ENCODE measurements around the gene MAN1A1.
A peak's percentile ranks its signal among the peaks of the same experiment; 100 is the strongest.
"Not testable (repeated sequence)": the region's sequence is repeated elsewhere in the genome, so short reads cannot be mapped to it uniquely, and the experiment has no call there.

The MAN1A1 gene

DNA sequence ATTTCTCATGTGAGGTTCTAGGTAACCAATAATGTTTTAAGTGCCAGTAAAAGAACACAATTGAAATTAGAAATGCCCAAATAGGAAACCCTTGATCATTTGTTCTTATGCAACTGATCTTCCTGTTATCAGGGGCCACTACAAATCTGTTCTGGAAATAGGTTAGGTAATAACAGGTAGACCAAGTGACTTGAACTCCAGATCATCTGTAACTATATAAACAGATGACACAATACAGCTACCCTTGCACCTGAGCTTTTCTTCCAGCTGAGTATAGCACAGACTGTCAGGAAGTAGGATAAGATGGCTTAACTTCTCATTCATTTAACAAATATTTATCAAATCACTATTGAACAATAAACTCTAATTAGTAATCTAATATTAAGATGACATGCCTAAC, 52.5 kb downstream of the MAN1A1 start:
- no peak for DNase-seq

DNA sequence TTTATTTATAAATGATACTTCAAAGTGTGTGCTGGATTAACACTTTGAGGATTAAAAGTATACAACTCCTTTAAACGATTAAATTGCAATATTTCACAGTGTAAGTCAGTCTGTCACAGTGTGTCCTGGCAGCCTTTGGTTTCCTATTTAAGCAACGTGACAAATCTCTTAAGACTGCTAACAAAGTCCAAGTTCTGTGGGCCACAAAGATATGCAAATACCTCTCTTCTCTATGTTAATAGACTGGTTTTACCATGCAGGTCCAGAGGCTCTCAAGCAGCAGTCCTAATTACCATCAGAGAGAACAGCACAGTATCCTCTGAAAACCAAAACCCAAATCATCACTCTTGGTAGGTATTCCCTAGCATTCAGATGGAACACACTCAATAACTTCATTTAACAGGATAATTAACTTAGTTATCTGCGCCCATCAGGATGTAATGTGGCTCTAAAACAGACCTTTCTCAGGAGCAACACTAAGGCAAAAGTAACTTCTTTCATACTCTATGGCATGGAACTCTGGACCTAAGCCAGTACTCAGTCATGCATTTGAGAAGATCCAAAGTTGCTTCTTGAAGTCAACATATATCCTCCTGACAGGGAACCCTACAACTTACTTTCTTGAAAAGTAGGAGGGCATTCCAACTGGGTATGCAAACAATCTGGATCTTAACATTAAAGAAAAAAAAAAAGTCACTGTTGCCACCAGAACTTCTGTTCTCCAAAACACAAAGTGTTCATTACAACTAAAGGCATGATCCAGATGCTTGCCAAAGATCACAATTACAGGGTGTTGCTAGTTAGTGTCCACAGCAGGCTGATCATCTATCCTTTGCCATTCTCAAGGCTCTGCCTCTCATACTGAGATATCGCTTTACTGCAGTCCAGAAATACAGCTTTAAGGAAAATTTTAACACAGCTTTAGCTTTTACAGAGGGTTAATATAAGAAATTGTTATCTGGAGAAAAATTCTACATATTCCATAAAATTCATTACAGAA, 53.2 kb downstream of the MAN1A1 start:
- DNase-seq, result no peak

DNA sequence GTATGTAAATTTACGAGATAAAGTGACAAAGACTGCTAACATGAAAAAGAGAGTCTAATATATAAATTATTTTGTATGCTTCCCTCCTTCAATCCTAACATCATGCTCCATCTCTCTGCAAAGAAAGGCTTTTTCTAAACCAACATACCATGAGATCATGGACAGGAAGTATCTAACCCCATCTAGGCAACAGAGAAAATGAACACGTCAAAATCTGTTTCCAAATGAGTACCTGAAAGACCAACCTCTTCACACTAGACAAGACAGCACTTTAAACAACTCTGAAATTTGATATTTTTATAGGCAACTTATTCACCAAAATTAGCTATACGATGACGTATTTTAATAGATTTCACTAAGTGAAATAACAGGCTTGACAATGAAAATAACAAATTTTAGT, 54.6 kb downstream of the MAN1A1 start:
- no peak for DNase-seq

DNA sequence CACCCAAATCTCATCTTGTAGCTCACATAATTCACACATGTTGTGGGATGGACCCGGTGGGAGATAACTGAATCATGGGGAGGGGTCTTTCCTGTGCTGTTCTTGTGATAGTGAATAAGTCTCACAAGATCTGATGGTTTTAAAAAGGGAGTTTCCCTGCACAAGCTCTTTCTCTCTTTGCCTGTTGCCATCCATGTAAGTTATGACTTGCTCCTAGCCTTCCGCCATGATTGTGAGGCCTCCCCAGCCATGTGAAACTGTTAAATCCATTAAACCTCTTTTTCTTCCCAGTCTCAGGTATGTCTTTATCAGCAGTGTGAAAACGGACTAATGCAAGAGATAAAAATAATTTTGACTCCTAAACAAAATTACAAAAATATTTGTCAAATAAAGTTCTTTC, 58.5 kb downstream of the MAN1A1 start:
- DNase-seq, result not testable (repeated sequence)

- DNase-seq, result no peak
These were observed 59.3 kb downstream of the MAN1A1 start for GRCh38 chr6:119290306-119290705.

- DNase-seq, result no peak
These were observed 59.9 kb downstream of the MAN1A1 start for GRCh38 chr6:119289651-119290050.

DNA sequence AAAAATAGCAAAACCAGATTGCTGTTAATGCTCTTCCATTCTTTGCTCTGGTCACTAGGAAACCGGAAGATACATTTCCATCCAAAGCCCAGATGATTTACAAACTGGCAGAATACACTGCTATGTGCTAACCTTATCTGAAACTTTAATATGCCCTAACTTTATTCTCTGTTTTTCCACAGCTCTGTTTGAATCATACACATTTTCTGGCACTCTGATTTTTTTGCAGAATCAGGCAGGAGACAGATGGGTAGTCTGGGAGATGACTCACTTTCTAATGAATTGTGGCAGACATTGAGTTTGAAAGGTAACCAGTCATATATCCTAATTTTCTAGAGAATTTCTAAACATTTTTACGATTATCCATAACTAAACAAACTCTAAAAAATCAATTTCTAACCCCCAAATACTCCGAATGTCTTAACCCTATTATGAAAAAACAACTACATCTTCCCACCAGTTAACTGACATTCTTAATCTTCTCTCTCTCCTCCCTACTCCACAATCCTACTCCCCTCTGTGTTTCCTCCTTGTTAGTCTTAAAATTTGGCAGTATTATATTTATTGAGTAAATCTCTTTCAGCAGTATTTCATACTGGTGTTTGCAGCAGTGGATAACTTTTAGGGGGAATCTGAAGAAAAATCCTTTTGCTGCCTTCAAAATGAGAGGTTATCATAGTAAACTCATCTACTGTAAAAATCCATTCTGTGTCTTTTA, 63.5 kb downstream of the MAN1A1 start:
- DNase-seq, result no peak

GRCh38 chr6:119284861-119285521, 64.6 kb downstream of the MAN1A1 start:
- DNase-seq, result peak; percentile 8 to 34

DNA sequence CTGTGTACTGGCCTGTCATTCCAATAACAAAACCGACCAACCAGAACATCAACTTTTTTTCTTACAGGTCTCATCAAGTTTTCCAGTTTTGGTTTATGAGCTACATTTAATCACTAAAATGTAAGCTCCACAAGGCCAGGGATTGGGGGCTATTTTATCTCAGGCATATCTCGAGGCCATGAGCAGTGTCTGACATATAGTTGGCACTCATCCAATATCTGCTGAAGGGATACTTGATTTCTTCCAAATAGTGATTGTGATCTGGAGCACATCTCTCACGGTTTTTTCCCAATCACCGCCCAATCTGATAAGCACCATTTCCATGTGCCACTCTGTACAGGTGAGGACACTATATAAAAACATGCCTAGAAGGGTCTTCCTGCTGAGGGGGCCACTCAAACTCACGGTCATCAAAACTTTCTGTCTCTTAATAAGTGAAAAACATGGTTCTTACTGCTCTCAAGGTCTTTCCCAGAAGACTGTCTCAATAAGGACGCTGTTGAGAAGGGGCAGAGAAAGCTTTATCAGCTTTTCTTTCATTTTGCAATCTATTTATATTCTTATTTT, 65.5 kb downstream of the MAN1A1 start:
- DNase-seq, result no peak

DNA sequence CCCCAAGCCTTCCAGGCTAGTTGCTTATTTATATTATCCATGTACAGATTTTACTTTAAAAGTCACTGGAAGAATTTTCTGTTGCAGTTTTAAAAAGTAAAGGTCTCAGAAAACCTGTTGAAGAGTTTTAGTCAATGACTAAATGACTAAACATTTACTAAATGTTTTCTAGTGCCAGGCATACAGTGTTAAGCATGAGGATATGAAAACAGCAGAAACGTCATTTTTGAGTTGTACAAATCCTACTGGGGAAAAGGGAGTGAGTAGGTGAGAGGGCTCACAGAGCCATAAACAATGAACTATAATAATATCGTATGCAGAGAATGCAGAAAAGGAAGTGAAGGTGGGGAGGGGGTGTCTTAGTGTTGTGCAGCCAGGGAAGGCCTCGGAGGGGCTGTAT, 66.3 kb downstream of the MAN1A1 start:
- DNase-seq, result no peak

DNA sequence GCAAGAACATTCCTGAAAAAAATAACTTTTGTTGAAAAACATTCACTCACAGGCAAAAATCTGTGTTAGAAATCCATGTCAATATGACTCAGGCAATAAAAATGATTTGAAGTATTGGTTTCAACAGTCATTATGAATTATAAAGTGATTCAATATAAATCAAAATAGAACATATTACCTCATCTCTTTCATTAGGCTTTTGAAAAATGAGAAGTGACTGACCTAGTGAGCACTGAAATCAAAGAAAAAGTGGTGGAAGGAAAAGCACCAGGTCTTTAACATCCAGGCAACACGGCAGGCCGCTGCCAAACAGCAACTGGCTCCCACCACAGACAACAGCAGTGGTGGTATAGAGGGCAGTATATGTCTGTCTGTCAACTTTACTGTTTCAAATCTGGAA, 68.9 kb downstream of the MAN1A1 start:
- no peak for DNase-seq

DNA sequence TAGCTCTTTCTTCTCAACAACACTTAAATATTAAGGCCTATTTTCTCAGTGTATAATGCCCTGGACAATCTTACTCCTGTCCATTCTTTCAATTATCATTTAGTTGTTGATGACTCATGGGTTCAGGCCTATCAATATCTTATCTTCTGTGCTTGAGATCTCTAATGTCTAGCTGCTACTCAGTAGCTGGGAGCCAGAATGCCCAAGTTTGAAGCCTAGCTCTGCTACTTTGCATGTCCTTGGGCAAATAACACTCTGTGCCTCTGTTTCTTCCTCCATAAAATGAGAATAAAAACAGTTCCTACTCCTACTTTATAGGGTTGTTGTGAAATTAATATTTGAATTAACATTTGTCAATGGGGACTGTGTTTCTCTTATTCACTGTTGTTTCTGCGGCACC, 69.5 kb downstream of the MAN1A1 start:
- DNase-seq, result no peak

GRCh38 chr6:119278625-119279024, 70.9 kb downstream of the MAN1A1 start:
- no peak for DNase-seq

- no peak for DNase-seq
These were observed 72.5 kb downstream of the MAN1A1 start for GRCh38 chr6:119277052-119277451.

- no peak for DNase-seq
These were observed 73.3 kb downstream of the MAN1A1 start for GRCh38 chr6:119276211-119276610.

DNA sequence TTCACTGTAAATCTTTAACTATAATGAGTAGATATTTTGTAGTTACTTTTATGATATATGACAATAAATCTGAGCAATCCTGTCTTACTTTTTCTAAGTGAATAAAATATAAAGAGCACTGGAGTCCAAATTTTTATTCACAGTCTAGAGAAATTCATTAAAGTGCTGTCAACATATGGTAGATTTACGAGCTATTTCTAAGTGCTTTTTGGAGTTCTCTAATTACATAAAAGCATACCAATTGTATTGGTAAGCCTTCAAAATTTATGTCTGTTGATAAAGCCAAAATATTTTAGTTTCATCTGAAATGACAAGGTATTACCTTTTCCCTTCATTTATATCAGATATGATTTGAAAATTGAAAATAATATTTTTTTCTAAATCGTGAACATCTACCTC, 75.4 kb downstream of the MAN1A1 start:
- no peak for DNase-seq

- DNase-seq, result no peak
These were observed 76.0 kb downstream of the MAN1A1 start for GRCh38 chr6:119273272-119274196.

DNA sequence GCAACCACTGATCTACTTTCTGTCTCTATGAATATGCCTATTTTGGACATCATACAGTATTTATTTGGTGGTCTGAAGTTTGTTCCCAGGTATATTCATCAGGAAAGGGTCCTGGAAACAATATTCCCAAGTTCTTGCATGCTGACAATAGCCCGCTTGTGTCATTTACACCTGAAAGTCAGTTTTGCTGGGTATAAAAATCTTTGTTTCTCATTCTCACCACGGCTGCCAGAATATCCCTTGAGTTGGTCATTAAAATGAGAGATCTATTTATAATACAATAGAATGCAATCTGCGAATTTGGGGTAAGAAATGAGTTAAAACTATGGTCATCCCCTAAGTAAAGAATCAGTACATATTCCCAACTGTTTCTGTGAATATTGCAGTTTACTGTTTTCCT, 79.0 kb downstream of the MAN1A1 start:
- no peak for DNase-seq

DNA sequence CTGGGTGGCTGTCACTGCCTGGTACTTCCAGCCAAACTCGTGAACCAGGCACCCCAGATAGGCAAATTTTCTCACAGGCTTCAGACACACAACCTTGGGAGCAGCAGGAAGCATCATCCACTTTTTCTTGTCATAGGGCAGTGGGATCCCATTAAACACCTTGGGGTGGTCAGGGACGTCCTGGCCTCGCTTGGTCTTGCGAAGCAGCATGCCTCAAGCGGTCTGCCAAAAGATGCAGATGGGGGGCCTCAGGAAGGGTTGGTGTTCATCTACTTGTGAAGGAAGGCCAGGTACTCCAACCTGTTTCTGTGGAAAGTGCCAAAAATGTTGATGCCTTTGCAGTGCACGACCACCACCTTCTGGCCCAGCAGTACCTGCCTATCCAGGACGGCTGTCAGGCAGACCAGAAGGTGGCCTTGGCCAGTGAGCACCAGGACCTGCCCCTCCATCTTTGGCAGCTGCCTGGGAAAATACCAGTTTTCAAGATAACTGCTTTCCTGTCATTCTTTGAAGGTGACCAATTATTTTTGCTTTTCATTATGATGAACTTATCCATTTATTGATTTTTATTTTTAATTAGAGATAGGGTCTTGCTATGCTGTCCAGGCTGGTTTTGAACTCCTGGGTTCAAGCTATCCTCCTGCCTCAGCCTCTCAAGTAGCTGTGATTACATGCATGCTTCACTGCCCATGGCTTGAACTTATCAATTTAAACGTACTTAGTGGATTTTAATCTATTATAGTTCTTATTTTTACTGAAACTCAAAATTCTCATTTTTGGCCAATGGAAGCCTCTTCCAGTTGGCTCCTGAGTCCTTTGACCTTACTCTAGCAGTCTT, 80.1 kb downstream of the MAN1A1 start:
- DNase-seq, result no peak

DNA sequence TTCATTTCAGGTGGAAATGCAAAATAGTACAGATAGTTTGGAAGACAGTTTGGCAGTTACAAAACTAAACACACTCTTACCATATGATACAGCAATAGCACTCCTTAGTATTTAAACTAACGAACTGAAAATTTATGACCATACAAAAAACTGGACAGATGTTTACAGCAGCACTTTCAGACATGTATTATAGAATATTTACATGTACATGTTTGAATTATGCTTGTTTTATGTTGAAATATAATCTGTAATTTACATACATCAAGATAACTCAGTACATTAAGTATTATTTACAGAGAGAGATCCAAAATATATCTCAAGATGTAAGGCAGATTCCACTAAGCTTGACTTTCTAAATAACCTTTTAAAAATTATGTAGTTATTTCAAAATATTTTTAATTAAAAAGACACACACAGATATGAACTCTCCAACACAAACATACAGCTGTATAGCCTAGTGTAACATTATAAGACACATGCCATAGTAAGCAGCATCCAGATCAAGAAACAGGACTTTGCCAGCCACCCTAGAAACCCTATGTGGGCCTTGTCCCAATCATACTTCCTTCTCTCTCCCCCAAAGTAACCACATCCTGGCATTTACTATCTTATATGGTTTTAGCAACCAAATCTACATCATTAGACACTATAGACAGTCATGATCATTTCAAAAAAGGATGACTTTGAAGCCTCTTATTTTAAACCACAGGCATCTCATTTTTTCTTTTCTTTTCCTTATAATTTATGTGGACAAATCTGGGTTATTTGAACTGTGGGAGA, 82.2 kb downstream of the MAN1A1 start:
- DNase-seq, result peak in 1 of 2 donors; percentile 4

Measured in CD4-positive, alpha-beta T cell treated with Interferon alpha-2 for 1 hour (primary cell).